Suprapubic skin (tissue), 4 donors: Measurements from ENCODE around the gene TRAPPC8.

Source experiments
- CTCF ChIP-seq, 2 donors: fragments of 200-600 bp in 1 of 2; fragments of 450-650 bp in 1 of 2; sonication (generic) in 1 of 2; IDR thresholded peaks; one replicate each; pipeline ENCODE4 v1.5.1; 2016 to 2019; ENCODE audit warnings: antibody characterized with exemption in 2 of 2, mild to moderate bottlenecking in 1 of 2, moderate library complexity in 1 of 2
- POLR2A ChIP-seq, 2 donors: fragments of 450-650 bp; IDR thresholded peaks; one replicate each; pipeline ENCODE4 v1.6.1; 2017; ENCODE audit warnings: antibody characterized with exemption in 2 of 2, mild to moderate bottlenecking in 2 of 2, moderate library complexity in 2 of 2
- POLR2AphosphoS5 ChIP-seq, 3 donors: sonication (generic); formaldehyde crosslinking; IDR thresholded peaks; one replicate each; pipeline ENCODE4 v1.6.1; 2017; ENCODE audit warnings: antibody characterized with exemption in 3 of 3

DNA sequence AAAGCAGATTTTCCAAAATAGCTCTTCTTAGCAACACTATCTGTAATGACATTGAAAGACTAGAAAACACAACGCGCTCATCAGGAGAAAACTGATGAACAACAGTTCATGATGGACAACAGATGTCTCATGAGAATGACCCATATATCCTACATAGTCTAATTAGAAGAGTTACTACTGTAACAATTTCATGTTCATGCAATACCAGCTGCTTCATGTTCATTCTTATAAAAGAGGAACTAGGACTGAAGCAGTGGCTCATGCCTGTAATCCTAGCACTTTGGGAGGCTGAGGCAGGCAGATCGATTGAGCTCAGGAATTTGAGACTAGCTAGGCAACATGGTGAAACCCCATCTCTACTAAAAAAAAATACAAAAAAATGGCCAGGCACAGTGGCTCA lies 22.7 kb downstream of the TRAPPC8 start:
- no peak for TF ChIP-seq POLR2A (IDR thresholded peaks at IDR 0.05)
- no peak for TF ChIP-seq CTCF (IDR thresholded peaks at IDR 0.05)
- no peak for TF ChIP-seq POLR2AphosphoS5 (IDR thresholded peaks at IDR 0.05)
